ENCODE measurements around the gene SH3RF2. TPM values are rescaled to one million over a fixed set of nuclear protein-coding genes. Genes with fewer than 3 reads are reported as not detected.

Gene SH3RF2
- total RNA-seq, 4 donors from 2014 or later: 0.65 to 4.2 (median 2.1) TPM

GRCh38 chr5:146084376-146084775 lies 148.0 kb downstream of the SH3RF2 start:
- no peak for DNase-seq (ENCODE audit: low spot score)
- TF ChIP-seq CTCF (IDR thresholded peaks at IDR 0.05): no peak
- ATAC-seq (ENCODE audit: low FRiP score): no peak

GRCh38 chr5:146088098-146088497 lies 151.7 kb downstream of the SH3RF2 start:
- TF ChIP-seq CTCF (IDR thresholded peaks at IDR 0.05): no peak
- DNase-seq (ENCODE audit: low spot score): no peak
- ATAC-seq (ENCODE audit: low FRiP score): no peak

DNA sequence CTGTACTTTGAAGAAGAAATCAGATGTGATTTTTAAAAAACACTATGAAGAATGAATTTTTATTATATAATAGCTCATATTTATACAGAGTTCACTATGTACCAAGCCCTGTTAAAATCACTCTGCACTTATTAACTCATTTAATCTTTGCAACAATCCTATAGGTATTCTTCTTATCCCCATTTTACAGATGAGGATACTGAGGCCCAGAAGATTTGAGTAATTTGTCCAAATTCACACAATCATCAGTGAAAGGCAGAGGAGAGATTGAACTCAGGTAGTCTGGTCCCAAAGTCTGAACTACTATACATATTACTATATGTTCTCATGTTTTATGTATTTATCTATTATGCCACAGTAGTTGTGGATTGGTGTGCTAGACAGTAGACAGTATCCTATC lies 152.9 kb downstream of the SH3RF2 start:
- ATAC-seq (ENCODE audit: low FRiP score): no peak
- no peak for TF ChIP-seq CTCF (IDR thresholded peaks at IDR 0.05)

GRCh38 chr5:146091881-146092280 lies 155.5 kb downstream of the SH3RF2 start:
- ATAC-seq (ENCODE audit: low FRiP score) (no peak), DNase-seq (ENCODE audit: low spot score) (no peak)
- TF ChIP-seq CTCF (IDR thresholded peaks at IDR 0.05): no peak

More for the DNA sequence above, 152.9 kb downstream of the SH3RF2 start:
- no peak for DNase-seq (ENCODE audit: low spot score)

GRCh38 chr5:146098047-146098446 lies 161.7 kb downstream of the SH3RF2 start:
- TF ChIP-seq CTCF (IDR thresholded peaks at IDR 0.05): no peak
- ATAC-seq (ENCODE audit: low FRiP score) (no peak), DNase-seq (ENCODE audit: low spot score) (no peak)

- ATAC-seq (ENCODE audit: low FRiP score) (no peak), DNase-seq (ENCODE audit: low spot score) (no peak)
- no peak for TF ChIP-seq CTCF (IDR thresholded peaks at IDR 0.05)
Measured at GRCh38 chr5:146101646-146102045, 165.3 kb downstream of the SH3RF2 start.

DNA sequence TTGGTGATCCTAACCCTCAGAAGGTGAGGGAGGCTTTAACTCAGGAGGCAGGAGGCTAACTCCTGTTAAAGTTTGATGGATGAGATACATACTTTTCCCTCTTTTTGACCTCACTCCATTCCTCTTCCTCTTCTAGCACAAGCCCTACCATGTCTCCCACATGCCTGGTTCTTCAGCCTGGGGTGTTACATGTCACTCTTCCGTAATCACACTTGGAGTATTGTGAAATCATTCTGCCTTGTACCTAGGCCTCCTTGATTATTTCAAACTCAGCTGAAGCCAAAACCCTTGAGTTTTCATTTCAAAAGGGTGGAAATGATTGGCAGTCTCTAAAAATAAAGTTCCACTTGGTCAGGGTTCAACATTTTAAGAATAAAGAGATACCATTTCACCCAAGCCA lies 167.2 kb downstream of the SH3RF2 start:
- TF ChIP-seq CTCF (IDR thresholded peaks at IDR 0.05): no peak
- ATAC-seq (ENCODE audit: low FRiP score) (no peak), DNase-seq (ENCODE audit: low spot score) (no peak)
